CD4-positive, alpha-beta T cell treated with Interleukin-17A for 4 hours (primary cell): Measurements from ENCODE around the gene FAM13C.

ENCODE experiments used
- DNase-seq: peaks from one replicate; pipeline ENCODE4 v3.0.0-alpha.2; 2020; ENCODE audit warnings: mixed read lengths

The FAM13C gene

DNA sequence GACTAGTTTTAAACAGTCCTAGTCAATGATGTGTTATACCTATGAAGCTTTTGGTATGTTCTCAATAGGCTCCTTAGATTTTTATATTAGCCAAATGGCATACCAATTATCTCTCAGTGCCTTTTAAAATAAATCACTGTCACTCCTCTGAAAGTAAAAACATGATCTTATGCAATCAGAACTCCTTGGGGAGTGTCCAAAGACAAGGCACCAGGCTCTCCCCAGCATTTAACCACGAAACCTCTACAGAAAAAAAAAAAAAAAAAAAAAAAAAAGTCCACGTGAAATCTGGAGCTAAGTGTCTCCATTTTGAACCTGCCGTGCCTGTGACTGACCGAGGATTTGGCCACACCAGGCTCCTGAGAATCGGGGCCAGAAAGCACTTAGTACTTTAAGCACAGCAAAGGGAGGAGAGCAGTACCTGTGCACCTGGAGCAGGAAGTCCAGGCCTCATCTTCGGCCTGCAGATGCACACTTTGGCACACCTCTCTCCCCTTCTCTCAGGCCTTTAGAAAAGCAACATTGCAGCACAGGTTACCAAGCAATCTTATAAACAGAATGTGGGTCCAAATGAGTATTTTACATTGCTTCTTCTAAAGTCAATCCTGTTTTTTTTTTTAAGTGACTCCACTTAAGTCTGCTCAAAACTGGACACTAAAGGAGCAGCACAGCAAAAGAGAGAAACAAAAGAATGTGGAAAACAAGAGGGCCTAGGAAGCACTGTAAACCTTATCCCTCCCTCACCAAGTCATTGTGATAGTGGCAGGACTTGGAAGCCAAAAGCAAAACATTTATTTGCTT is 1.5 kb downstream of the FAM13C start:
- no peak for DNase-seq

DNA sequence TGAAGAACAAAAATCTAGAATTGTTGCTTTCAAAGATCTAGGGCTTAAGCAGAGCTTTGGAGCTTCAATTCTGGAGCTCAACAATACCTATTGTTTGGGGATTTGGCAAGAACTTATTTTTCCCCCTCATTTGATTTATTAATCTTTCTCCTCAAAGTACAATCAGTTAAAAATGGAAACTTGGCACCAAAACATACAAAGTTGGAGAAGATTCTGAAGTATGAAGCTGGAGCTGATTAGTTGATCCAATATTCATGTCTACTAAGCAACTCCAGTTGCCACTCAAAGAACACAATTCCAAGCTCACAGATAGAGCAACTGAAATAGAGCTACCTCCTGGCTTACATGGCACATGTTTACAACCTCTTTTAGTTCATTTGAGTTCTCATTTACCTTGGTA is 3.8 kb downstream of the FAM13C start:
- DNase-seq, result no peak

DNA sequence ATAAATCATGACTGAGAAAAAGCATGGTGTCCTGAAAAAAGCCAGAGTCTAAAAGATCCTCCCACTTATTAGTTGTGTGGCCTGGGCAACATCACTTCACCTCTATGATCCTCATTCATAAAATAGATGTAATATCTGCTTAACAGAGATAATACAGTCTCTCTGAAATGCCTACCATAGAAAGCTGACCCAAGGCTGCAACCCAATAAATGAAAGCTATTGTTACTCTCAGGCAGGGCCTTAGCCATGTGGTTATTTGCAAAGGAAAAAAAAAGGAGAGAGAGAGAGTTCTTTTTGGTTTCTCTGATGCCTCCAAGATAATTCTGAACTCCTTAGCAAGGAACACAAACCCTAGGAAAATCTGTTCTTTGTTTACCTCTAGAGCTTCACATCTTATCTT is 7.9 kb downstream of the FAM13C start:
- no peak for DNase-seq

DNA sequence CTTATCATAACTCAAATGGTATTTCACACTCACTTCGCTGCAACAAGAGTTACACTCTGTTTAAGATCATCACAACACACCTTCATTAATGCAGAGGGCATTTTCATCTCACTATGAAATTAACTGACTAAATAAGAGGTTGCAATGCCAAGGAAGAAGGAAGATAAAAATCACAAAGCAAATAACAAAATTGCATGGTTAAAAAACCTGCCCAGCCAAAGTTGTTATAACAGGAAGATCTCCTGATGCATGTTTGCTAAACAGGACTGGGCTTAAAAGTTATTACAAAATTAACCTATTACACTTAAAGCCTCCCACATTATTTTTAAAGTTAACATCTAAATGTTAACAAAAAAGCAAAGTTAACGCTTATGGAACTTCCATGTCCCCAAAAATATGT is 11.8 kb downstream of the FAM13C start:
- DNase-seq, result no peak

DNA sequence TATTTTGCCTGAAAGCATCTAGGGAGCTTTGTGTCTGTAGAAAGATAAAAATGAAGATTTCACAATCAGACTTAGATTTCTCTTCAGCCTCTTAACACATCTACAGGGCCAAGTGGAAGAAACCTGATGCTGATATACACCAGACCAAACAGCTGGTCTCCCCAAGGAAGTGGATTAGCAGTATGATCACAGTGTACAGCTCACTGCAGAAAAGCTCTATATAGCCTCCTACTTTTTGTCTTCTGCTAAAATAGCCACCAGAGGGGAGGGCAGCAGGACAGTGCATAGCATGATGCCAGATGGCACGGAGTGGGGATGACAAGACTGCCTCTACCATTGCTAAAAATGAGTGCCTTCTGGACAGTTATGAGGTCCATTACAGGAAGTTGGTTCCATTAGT is 16.0 kb downstream of the FAM13C start:
- no peak for DNase-seq

DNA sequence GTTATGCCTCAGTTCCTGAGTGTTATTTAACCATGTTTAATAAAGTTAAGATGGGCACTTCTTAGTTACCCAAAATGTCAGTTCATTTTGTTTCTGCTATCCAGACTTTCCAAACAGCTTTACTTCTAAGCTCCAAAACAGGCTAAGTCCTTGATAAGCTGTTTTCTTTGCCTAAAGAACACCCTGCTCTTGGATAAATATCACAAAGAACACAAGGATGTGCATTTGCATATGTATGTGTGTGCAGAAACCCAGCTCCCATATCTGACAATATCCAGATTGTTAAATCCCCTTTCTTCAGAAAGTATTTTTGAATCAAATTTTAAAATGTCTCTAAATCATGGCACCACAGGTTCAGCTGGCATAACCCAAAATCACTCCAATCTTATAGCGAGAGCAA is 19.6 kb downstream of the FAM13C start:
- DNase-seq, result no peak

DNA sequence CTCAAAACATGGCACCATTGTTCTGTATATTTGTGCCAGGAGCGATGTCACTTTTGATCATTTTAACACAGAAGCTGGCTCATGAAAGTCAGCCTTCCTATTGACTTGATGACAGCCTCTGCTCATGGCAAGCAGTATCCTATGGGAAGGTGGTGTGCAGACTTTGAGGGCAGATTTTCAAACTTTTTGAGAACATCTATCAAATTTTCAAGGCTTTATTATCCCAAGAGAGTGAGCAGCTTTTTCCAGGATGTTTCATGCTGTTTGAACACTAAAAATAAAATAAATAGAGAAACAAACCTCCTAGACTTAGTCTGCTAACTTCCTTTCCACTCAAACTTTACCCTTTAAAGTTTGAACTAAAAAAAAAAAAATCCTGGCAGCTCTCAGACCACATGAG is 20.3 kb downstream of the FAM13C start:
- DNase-seq, result no peak

DNA sequence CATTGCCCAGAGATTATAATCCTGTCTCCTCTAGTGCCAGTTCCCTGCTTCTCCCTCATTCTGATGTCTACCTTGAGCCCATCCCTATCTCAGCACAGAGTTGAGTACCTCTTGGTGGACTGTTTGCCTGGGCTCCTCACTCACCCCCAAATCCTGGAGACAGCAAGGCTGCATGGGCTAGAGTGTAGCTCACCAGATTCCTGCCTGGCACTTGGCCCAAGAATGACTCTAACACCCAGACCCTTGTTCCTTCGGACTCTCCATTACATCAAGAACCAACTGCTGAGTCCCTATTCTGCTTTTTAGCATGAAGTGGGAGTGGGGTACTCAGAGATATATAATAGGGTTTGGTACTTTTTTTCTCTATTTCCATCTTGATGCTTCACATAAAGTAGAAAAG is 22.1 kb downstream of the FAM13C start:
- no peak for DNase-seq

DNA sequence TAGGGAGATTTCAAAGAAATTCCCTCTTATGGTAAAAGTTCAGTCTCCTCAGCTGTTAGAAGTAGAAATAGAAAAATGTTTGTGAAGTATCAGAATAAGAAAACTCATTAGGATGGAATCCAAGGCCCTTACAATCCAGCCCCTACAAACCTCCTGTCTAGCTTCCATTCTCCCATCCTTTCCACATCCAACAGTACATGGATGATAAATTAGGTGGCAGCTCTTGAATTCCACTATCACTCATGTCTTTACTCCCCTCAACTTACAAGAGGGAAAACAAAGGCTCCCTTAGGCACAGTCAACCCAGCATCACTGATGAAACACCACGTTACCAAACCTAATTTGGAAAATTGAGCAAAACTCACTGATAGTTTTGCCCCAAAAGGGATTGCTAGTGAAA is 23.0 kb downstream of the FAM13C start:
- no peak for DNase-seq

DNA sequence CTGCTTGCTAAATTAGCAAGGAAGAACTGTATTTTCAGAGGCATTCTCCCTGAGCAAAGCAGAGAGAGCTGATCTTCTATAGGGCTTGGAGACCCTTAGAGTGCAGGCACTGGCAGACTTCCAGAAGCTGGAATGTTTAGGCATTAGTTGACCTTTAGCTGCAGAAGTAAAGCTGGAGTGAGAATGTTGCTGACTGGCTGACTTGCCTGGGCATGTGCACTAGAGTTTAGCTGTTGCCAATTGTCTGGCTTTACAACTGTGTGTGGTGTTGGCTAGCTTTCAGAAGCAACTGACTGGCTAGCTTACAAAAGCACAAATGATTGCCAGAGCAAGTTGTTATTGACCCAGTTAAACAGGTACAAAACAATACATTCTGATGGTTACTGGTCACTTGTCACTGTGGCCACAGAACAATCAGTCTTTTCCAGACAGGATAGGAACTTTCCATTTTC is 25.1 kb downstream of the FAM13C start:
- DNase-seq, result no peak

DNA sequence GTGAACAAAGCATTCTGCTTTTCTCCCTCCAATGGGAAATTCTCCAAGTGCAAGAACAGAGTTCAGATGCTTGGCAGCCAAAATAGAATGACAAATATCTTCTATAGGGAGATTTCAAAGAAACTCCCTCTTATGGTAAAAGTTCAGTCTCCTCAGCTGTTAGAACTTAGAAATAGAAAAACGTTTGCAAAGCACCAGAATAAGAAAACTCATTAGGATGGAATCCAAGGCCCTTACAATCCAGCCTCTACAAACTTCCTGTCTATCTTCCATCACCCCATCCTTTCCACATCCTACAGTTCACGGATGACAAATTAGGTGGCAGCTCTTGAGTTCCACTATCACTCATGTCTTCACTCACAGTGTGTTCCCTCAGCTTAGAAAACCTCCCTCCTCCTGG is 25.7 kb downstream of the FAM13C start:
- DNase-seq, result no peak

DNA sequence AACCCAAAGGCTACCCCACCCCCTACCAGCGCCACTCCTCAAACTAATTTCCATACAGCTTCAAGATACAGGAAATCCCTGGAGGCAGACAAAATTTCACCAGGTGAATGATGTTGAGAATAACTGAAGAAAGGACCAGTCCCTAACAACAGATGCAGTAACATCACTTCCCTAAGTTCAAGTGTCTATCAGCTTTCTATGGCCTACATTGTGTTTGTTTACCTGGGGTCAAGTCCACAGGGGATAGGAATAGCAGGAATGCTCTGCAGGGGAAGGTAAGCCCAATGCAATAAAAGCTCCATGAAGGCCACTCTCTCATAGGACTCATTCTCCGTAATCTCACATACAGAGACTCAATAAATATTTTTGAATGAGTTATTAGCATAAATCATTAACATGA is 26.9 kb downstream of the FAM13C start:
- DNase-seq, result no peak

DNA sequence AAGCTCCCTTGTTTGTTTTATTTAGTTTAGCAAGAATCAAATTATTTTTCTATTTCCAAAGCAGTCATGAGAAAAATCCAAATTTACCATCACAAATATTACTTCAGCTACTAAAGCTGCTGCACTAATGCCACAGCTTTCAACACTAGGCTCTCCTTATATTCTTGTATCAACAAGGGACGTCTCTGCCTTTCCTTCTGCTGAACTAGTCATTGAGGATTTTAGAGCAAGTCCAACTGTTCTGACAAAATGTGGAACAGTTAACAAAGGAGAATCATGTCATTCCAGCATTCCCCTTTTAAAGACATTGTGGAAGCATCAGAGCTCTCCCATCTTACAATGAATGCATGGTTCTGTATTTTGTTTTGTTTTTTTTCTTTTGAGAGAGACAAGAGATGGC is 28.6 kb downstream of the FAM13C start:
- DNase-seq, result no peak

DNA sequence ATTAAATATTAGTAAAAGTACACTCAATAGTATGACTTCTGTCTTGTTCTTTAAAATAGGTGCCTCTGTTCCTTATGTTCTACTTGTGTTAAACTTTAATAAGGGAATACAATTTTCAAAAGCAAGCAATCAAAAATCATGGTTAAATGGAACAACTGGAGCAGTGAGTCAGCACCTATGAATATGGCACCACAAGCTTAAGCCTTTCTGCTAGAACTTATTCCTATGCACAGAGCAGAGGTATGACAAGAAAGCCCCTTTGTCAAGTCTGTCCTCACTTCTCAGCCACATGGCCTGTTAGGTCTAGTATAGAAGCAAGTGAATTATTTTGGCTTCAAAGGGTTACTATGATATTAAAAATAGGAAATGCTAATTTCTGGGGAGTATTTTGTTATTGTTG is 29.8 kb downstream of the FAM13C start:
- no peak for DNase-seq

DNA sequence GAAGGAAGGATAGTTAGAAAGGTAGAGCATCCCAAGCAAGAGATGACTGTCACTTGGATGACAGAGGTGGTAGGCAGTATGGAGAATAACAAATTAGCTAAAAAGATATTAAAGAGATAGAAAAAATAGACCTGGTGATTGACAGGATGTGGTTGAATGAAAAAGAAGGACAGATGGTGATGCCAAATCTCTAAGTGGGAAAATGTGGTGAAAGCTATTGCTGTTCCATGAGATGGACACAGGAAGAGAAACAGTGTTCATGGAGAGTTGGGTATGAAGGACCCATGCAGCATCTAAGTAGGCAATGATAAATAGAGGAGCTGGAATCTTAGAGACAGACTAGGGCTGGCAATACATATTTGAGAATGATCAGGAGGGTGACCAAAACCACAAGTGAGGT is 30.7 kb downstream of the FAM13C start:
- DNase-seq, result no peak

DNA sequence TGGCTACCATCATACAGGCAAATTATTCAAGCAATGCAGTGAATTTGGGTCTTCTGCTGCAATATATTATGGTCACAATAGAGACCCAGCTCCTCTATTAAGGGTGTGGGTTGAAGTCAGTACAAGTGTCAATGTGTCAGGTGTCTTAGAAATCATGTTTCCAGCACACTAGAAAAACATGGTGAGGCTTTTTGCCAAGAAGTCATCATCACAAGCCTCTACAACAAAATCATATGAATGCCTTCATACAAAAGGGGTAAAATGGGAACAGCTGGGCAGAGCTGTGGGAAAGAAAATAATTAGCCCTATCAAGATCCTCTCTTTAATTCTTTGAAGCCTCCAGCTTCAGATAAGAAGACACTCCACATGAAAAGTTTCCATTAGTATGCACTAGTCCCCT is 37.2 kb downstream of the FAM13C start:
- DNase-seq, result no peak

DNA sequence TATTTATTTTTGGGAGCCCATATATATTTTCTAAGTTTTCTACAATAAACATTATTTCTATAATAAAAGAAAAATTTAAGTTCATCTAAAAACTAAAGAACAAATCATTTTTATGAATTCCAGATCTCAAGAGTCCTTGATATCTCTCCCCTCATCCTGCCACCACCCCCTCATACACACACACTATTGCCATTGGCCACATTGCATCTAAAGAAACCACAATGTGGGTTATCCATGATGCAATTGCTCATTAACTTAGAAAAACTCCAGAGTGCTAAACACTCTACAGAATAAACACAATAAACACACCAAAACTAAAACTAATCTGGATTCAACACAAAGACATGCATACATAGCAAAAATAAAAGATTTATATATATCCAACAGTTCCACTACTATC is 37.8 kb downstream of the FAM13C start:
- DNase-seq, result no peak

DNA sequence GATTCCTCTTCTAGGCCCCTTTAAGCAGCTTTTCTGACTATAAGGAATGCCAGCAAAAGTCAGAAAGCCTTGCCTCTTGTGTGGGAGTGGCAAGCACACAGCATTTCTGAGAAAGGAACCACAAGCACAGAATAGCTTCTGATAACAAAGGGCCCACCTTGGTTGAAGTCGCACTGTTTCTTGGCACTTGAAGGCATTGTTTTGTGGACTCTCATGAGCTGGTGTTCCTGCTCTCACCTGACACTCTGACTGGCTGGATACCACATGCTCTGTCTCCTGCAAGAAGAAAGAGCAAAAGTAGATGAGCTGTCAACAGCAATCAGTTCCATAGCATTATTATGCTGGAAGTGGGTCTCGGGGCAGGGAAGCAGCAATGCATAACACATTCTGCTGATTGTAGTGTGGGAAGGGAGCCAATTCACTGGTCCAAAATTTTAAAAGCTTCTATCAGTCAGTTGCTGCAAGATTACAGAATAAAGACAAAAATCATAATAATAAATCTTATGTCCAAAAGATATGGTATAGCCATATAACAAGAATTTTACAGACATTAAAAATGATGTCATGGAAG is 38.4 kb downstream of the FAM13C start:
- DNase-seq, result no peak

DNA sequence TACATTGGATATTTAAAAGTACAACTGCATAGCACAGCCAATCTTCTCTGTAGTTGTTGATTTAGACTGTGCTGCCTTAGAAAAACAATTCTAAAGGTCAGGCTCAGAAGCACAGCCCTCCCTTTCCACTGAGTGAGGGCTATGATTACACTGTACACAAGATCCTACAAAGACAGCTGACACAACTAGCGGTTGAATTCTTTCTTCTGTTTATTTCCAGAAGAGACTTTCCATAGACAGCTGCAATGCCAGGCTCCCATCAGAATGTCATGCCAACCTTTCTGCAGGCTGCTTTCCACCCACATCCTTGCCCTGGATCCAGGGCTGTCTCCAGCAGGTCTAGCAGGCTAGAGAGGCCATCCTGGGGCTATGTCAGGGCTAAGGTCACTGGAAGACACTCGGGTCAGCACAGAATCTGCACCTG is 39.3 kb downstream of the FAM13C start:
- no peak for DNase-seq

DNA sequence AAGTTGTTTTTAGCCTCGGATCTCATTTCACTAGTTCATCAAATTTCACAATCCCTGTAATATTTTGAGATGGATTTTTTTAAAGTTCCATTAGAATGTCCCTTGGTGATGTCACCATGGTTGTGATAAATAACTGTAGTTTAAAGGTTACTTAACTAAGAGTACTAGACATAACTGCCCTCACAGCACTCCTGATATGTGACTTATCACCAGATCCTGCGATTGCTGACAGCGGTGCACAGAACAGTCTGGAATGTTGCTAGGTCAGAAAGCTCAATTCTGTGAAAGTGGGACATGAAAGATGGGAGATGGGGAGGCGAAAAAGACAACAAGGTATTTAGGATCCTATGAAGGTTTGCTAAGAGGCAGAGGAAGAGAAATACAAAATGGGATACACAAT is 40.2 kb downstream of the FAM13C start:
- no peak for DNase-seq

DNA sequence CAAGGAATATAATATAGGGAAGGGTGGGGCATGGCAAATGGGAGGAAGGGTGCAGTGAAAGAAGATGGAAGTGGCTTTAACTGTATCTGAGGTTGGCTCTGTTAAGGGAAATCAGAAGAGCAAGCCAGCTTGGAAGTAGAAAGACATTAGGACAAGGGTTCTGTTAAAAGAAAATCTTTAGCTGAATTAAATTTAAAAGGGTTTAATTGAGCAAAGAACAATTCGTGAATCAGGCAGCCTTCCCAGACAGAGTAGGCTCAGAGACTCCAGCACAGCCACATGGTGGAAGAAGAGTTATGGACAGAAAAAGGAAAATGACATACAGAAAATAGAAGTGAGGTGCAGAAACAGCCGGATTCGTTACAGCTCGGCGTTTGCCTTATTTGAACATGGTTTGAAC is 42.0 kb downstream of the FAM13C start:
- DNase-seq, result no peak

DNA sequence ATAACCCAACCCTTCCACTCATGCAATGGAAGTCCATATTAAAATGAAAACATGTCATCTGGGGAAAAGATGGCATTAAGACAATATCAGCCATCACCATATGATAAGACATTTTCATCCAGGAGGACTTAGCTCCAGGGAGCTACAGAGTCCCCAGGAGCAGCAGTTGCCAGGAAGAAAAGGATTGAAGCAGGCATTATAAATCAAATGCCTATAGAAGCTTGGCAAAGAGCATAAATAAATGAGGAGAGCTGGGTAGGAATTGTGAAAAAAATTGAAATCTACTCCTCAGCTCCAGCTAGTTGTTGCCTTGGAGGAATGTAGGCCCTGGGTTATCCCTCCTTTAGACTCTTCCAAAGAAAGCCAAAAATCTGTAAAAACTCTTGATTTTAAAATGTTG is 42.5 kb downstream of the FAM13C start:
- DNase-seq, result no peak

DNA sequence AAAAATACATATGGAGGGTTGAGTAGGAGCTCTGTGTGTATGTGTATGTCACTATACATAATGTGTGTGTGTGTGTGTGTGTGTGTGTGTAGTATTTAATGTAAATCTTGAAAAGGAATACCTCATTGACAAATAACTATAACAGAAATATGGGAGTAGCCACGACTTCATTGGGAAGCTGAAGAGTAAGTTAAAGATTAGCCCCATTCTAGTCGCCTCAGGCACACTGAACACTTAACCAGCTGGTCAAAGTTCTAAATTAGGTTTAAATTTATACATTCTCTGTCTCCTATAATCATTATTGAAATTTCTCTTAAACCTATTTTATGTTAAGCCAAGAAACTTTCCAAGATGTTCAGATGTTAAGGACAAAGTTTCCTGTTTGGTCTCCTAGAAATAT is 45.3 kb downstream of the FAM13C start:
- DNase-seq, result no peak

DNA sequence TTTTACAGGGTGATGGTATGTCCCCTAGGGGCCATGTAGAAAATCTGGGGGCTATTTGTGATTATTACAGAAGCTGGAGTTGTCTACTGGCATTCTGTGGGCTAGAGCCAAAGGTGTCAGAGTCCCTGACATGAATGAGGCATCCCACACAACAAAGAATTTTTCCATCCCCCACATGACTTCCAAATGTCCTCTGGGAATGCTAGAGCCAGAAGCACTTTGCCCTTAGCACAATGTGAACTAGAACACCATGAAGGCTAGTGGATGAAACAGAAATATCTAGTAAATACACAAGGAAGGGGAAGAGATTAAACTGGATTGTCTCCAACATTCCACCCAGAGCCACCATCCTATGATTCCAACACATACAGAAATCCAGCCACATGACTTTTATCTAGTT is 46.9 kb downstream of the FAM13C start:
- no peak for DNase-seq

DNA sequence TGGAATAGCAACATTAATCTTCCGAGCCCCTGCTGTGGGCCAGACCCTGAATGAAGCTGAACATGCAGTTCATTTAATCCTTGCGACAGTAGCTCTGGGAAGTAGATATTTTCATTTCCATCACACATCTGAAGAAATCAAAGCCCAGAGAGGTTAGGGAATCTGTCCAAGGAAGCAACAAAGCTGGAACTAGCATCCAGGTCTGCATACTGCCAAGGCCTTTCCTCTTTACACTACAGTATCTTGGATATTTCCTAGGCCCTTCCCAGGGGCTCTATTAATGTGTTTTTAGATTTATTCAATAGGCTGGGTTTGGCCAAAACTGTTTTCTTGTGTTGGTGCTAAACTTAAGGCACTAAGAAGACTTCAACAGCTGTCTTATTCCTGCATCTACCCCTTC is 48.1 kb downstream of the FAM13C start:
- DNase-seq, result no peak
